HG02840 (cell line): Measurements from ENCODE around the gene FBLN2.

Source experiments
- ATAC-seq: cut with Tn5 transposase; IDR thresholded peaks from one replicate; pipeline ENCODE4 v1.9.1; 2021; ENCODE audit warnings: mild to moderate bottlenecking, moderate library complexity, moderate number of reproducible peaks; ENCODE audit not compliant: unreplicated experiment, low FRiP score

Gene FBLN2

GRCh38 chr3:13575459-13576061 is 26.6 kb downstream of the FBLN2 start:
- ATAC-seq = no peak

DNA sequence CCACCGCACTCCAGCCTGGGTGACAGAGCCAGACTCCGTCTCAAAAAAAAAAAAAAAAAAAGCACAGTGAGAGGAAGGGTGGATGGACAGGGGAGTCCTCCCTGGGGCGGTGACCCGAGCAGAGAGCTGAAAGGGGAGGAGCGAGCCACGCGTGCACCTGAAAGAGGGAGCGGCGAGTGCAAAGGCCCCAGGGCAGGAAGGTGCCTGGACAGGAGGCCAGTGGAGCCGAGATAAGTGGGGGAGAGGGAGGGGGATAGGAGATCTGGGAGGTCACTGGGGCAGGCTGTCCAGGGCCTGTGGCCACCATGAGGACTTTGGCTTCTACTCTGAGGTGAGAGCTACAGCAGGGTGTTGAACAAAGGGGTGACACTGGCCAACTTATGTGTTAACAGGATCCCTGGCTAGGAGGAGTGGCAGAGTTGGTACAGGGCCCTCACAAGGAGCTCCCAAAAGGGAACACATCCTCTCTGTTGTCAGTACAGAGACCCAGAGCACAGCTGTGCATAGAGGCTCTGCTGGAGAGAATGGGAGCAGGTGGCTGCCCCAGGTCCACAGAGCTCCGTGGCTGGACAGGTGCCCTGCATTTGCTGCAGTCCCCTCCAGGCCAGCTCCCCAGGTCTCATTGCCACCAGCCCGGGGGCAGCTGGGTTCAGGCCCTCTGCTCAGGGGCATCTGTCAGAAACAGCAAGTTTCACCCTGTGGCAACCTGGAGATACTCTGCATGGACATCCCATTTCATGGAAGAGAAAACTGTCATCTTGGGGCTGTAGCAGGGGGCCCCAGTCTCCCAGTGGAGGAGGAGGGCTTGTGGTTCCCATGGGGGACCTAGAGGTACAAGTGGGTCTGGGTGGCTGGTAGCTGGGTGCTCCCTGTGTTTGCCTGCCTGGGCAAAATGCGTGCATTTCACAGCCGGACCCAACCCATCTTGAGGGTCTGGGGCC is 28.5 kb downstream of the FBLN2 start:
- ATAC-seq = no peak

GRCh38 chr3:13578251-13578650 is 29.3 kb downstream of the FBLN2 start:
- no peak for ATAC-seq

DNA sequence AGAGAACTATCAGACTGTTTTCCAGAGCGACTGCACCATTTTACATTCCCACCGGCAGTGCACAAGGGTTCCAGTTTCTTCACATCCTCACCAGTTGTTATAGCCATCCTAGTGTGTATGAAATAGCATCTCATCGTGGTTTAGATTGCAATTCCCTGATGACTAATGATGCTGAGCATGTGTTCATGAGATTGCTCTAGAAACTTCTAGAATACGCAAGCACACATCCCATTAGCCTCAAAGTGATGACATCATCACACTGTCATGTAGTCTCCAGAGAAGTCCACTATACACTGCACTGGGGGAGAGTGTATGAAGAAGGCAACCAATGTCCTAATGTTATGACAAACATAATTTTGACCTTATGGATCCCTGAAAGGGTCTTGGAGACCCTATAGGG is 30.1 kb downstream of the FBLN2 start:
- no peak for ATAC-seq

DNA sequence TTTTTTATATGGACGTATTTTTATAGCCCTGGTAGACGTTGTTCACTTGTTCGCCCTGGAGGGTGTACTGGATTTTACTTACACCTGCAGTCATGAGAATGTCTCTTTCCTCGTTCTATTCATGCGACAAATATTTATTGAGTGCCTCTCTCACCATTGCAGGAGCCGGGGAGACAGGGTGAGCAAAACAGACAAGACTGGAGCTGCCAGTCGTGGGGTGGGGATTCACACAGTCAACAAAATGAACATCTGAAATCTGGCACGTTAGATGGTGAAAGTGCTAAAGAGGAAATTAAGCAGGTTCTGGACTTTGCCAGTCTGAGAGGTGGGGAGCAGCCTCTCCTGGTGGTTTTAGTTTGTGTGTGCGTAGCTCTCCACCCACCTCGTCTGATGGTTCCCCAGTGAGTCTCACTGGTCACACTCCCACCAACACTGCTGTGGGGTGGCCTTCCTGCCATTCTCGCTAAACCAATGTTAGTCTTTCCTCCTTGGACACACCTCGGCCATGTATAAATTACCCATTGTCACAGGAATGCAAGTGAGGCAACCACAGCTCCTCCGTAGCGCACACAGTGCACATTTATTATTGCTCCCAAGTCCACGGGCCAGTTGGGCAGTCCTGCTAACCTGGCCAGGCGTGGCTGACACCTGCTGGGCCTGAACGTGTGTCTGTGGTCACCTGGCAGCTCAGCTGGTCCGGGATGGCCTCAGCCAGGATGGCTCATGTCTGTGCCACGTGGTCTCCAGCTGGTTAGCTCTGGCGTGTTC is 31.5 kb downstream of the FBLN2 start:
- no peak for ATAC-seq

DNA sequence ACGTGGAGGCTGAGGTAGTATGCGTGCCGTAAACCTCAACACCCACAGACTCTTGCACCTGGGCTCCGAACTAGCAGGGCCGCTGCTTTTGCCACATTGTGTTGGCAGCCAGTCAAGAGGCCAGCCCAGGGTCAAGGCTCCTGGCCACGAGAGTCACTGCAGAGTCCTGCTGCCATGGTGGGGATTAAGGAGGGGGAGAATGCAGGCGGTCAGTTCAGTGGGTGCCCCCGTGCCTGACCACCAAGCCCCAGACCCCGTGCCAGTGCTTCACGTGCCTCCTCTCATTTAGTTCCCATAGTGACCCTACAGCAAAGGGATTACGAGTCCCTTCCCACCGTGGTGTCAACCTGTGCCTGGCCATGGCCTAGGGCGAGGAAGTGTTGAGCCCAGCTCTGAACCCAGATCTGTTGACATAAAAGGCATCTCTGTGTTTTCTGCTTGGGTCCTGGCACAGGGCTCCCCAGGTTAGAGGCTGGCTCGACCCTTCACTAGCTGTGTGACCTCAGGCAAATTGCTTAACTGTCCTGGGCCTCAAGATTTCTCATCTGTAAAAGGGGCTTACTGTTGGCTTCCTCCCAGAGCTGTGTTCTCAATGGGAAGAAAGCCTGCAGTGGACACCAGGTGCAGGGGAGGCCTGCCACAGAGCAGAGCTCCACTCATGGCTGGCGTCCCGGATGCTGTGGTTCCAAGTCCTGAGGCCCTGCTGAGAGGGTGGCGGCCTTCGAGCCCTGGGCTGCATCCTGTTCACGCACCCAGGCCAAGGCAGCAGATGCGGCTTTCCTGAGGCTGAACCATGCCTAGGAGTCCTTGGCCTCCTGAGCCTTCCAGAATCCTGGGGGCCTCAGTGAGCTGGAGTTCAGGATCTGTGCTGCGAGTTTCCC is 32.8 kb downstream of the FBLN2 start:
- ATAC-seq = no peak

GRCh38 chr3:13582366-13583250 is 33.7 kb downstream of the FBLN2 start:
- no peak for ATAC-seq

DNA sequence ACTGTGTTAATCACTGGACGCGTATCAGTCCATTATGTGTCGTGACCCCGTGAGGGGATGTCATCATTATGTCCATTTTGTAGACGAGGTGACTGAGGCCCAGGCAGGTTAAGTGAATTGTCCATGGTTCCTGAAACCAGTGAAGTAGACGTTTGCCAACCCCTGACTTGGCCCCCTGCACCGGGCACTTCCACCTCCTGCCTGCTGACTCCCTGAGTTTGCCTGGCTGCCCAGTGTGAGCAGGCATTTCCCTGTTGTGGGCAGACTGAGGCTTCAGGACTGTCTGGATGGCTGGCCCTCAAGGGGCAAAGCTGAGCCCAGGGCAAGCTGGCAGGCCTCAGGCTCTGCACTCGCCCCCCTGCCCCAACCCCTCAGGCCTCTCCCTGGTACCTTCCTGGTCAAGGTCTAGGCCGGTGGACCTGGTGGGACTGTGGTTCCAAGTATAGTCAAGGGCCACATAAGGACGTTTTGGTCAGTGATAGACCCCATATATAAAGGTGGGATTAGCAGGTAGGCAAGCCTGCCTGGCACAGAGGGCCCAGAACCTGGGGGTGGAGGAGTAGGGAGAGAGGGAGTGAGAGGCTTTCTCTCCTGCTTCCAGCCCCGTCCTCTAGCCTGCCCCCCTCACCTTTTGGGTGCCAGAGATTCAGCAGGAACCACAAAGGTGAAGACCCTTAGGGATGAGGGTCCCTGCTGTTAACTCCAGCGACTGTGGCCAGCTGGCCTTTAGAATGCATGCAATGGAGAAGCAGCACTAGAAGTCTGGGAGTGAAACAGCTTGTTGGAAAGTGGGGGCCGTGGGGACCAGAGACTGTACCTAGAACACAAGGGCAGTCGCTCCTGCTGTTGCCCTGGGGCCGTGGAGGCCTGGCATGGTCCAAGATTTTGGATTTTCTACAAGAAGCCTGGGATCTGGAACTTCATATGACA is 34.6 kb downstream of the FBLN2 start:
- no peak for ATAC-seq

GRCh38 chr3:13584427-13584891 is 35.5 kb downstream of the FBLN2 start:
- no peak for ATAC-seq

GRCh38 chr3:13584901-13585300 is 36.0 kb downstream of the FBLN2 start:
- ATAC-seq = no peak

DNA sequence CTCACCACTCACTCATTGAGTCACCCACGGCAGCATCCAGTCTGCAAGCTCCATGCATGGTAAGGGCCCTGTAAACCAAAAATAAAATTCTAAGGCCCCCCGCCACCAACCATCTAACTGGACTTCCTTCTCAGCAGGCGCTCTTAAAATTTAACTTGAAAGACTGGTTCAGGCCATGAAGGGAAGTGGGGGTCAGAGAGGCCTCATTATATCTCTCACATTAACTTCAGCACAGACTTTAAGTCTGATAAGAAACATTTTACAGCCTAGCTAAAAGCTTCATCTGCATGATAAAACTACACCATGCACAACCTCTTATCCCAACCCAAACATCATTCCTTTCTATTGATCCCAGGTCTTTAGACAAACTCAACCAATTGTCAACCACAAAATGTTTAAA is 38.5 kb downstream of the FBLN2 start:
- ATAC-seq = no peak

DNA sequence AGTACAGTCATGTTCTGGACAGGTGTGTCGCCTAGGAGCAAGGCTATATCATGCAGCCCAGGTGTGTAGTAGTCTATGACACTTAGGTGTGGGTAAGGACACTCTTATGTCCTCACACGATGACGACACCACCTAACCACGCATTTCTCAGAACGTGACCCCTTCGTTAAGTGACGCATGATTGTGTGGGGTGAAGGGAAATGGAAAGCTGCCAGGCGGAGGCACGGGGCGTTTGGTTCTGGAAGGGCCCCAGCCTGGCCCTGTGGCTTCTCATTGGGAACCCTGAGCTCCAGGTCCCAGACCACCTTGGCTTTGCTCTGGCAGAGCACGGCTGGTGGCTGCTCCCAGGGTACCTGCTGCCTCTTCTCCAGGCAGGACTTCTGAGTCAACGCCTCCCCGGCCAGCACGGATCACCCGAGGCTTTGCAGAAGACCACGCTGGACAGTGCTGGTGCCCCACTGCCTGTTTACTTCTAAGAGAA is 39.3 kb downstream of the FBLN2 start:
- no peak for ATAC-seq

GRCh38 chr3:13588993-13589392 is 40.1 kb downstream of the FBLN2 start:
- ATAC-seq = no peak

- ATAC-seq = no peak
Measured at GRCh38 chr3:13590841-13591520, 42.1 kb downstream of the FBLN2 start.

- ATAC-seq = no peak
Measured at GRCh38 chr3:13593615-13594014, 44.7 kb downstream of the FBLN2 start.

DNA sequence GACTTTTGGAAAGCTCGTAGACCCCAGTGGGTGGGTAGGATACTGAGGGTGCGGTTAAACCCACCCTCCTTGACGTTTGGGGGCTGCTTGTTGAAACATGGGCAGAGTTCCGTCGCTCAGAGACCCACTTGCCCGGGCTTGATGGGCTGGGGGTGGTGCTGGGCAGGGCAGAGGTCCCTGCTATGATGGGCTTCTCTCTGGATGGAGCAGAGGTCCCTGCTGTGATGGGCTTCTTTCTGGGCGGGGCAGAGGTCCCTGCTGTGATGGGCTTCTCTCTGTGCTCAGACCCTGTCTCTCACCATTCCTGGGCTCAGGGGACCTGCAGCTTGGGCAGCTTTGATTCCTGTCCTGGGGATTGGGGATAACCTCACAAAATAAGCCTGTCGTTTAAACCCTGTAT is 45.2 kb downstream of the FBLN2 start:
- ATAC-seq = no peak

DNA sequence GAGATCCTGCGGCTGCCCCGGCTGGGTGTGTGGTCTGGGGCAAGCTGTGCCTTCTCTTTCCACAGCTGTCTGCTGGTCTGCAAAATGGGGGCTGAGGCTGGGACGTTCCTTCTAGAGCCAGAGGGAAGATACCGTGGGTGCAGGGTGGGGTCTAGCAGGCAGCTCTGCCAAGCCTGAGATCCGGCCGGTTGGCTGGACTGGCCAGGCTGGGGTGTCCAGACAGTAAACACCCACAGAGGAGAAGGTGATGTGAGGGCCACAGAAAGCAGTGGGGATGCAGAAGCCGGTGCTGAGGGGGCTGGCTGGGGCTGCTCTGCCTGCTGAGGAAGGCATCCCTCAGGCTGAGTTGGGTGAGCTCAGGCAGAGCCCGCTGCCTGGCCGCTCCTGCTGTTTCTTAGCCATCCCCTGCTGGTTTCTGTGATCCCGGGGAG is 46.1 kb downstream of the FBLN2 start:
- no peak for ATAC-seq
